Activated naive CD8-positive, alpha-beta T cell treated with anti-CD3 and anti-CD28 coated beads, Interleukin-2, amount 50 U/mL, for 24 hours (primary cell): ENCODE results near the gene PUM2.
"Not testable (repeated sequence)": the region's sequence is repeated elsewhere in the genome, so short reads cannot be mapped to it uniquely, and the experiment has no call there.

Experiments used
- ATAC-seq: fragments of 150-1000 bp; cut with Tn5 transposase; one replicate; pipeline ENCODE4 v1.10.0; 2021
- DNase-seq: peaks from one replicate; pipeline ENCODE4 v3.0.0; 2021
- H3K27ac Mint-ChIP-seq: one replicate; pipeline ENCODE4 v1.8.0; 2021; ENCODE audit warnings: mild to moderate bottlenecking, mixed read lengths
- H3K27me3 Mint-ChIP-seq: one replicate; pipeline ENCODE4 v1.8.0; 2021; ENCODE audit warnings: mixed read lengths
- H3K36me3 Mint-ChIP-seq: one replicate; pipeline ENCODE4 v1.8.0; 2021; ENCODE audit warnings: low read depth, mixed read lengths
- H3K4me1 Mint-ChIP-seq: one replicate; pipeline ENCODE4 v1.8.0; 2021; ENCODE audit warnings: mixed read lengths
- H3K4me3 Mint-ChIP-seq: one replicate; pipeline ENCODE4 v1.8.0; 2021; ENCODE audit warnings: mild to moderate bottlenecking, moderate library complexity, mixed read lengths
- H3K9me3 Mint-ChIP-seq: one replicate; pipeline ENCODE4 v1.8.0; 2021; ENCODE audit warnings: mixed read lengths

Gene PUM2

GRCh38 chr2:20254731-20255130 is 95.9 kb downstream of the PUM2 start:
- Mint-ChIP-seq H3K4me3 (no peak overlapping the region), H3K27ac (no peak overlapping the region), H3K4me1 (no peaks in the 10 kb centered on the region), H3K27me3 (no peaks in the 10 kb centered on the region), H3K36me3 (peaks cover 56% of the 10 kb centered on the region), H3K9me3 (no peaks in the 10 kb centered on the region)
- no peak for ATAC-seq
- DNase-seq, result no peak

- Mint-ChIP-seq H3K36me3 (peaks cover 68% of the 10 kb centered on the region), H3K27ac (no peak overlapping the region), H3K27me3 (no peaks in the 10 kb centered on the region), H3K4me1 (peaks cover 3% of the 10 kb centered on the region), H3K4me3 (no peak overlapping the region), H3K9me3 (peaks cover 4% of the 10 kb centered on the region)
- ATAC-seq (no peak), DNase-seq (no peak)
Observed at GRCh38 chr2:20250436-20250835, 100.2 kb downstream of the PUM2 start.

GRCh38 chr2:20249170-20249569 is 101.5 kb downstream of the PUM2 start:
- Mint-ChIP-seq H3K9me3 (peaks cover 4% of the 10 kb centered on the region), H3K27ac (peak overlapping the region; percentile 4), H3K4me3 (no peak overlapping the region), H3K4me1 (peaks cover 3% of the 10 kb centered on the region), H3K36me3 (peaks cover 57% of the 10 kb centered on the region), H3K27me3 (no peaks in the 10 kb centered on the region)
- DNase-seq, result no peak
- no peak for ATAC-seq

GRCh38 chr2:20247084-20247483 is 103.6 kb downstream of the PUM2 start:
- H3K36me3 Mint-ChIP-seq, result peaks cover 44% of the 10 kb centered on the region
- H3K4me1 Mint-ChIP-seq, result peaks cover 4% of the 10 kb centered on the region
- ATAC-seq (no peak), DNase-seq (no peak)
- H3K9me3 Mint-ChIP-seq, result peaks cover 4% of the 10 kb centered on the region
- no peak overlapping the region for H3K4me3 Mint-ChIP-seq
- no peaks in the 10 kb centered on the region for H3K27me3 Mint-ChIP-seq
- H3K27ac Mint-ChIP-seq, result no peak overlapping the region

GRCh38 chr2:20243637-20244036 is 107.0 kb downstream of the PUM2 start:
- not testable (repeated sequence) for H3K27ac Mint-ChIP-seq, DNase-seq, H3K4me1 Mint-ChIP-seq, H3K9me3 Mint-ChIP-seq, H3K4me3 Mint-ChIP-seq, ATAC-seq, H3K27me3 Mint-ChIP-seq
- H3K36me3 Mint-ChIP-seq, result peaks cover 17% of the 10 kb centered on the region

GRCh38 chr2:20242727-20243377 is 107.8 kb downstream of the PUM2 start:
- Mint-ChIP-seq H3K27ac (peak overlapping the region; percentile 34), H3K9me3 (no peaks in the 10 kb centered on the region), H3K4me3 (no peak overlapping the region), H3K36me3 (peaks cover 13% of the 10 kb centered on the region), H3K4me1 (peaks cover 2% of the 10 kb centered on the region), H3K27me3 (no peaks in the 10 kb centered on the region)
- ATAC-seq, result peak; percentile 41
- no peak for DNase-seq

GRCh38 chr2:20241973-20242726 is 108.5 kb downstream of the PUM2 start:
- Mint-ChIP-seq H3K9me3 (no peaks in the 10 kb centered on the region), H3K27ac (no peak overlapping the region), H3K4me3 (no peak overlapping the region), H3K4me1 (peaks cover 2% of the 10 kb centered on the region), H3K36me3 (peaks cover 7% of the 10 kb centered on the region), H3K27me3 (no peaks in the 10 kb centered on the region)
- peak; percentile 54 for DNase-seq
- ATAC-seq, result peak; percentile 45

GRCh38 chr2:20240291-20240690 is 110.4 kb downstream of the PUM2 start:
- not testable (repeated sequence) for H3K4me1 Mint-ChIP-seq, H3K4me3 Mint-ChIP-seq, H3K36me3 Mint-ChIP-seq, DNase-seq, H3K9me3 Mint-ChIP-seq, ATAC-seq, H3K27ac Mint-ChIP-seq
- peaks cover 10% of the 10 kb centered on the region for H3K27me3 Mint-ChIP-seq

GRCh38 chr2:20236496-20236895 is 114.1 kb downstream of the PUM2 start:
- no peak overlapping the region for H3K27ac Mint-ChIP-seq

GRCh38 chr2:20235655-20236305 is 114.9 kb downstream of the PUM2 start:
- DNase-seq (no peak), ATAC-seq (no peak)
- H3K9me3 Mint-ChIP-seq, result no peaks in the 10 kb centered on the region
- H3K27ac Mint-ChIP-seq, result no peak overlapping the region
- no peaks in the 10 kb centered on the region for H3K36me3 Mint-ChIP-seq
- H3K4me1 Mint-ChIP-seq, result no peaks in the 10 kb centered on the region
- no peak overlapping the region for H3K4me3 Mint-ChIP-seq
- H3K27me3 Mint-ChIP-seq, result peaks cover 14% of the 10 kb centered on the region

More at GRCh38 chr2:20236496-20236895, 114.1 kb downstream of the PUM2 start:
- Mint-ChIP-seq H3K9me3 (no peaks in the 10 kb centered on the region), H3K4me1 (no peaks in the 10 kb centered on the region), H3K27me3 (peaks cover 13% of the 10 kb centered on the region), H3K36me3 (no peaks in the 10 kb centered on the region), H3K4me3 (no peak overlapping the region)
- DNase-seq (no peak), ATAC-seq (no peak)

- not testable (repeated sequence) for H3K27ac Mint-ChIP-seq, ATAC-seq, H3K36me3 Mint-ChIP-seq, DNase-seq, H3K4me3 Mint-ChIP-seq, H3K4me1 Mint-ChIP-seq, H3K9me3 Mint-ChIP-seq
- peaks cover 18% of the 10 kb centered on the region for H3K27me3 Mint-ChIP-seq
Observed at GRCh38 chr2:20234597-20234996, 116.0 kb downstream of the PUM2 start.

- Mint-ChIP-seq H3K36me3 (no peaks in the 10 kb centered on the region), H3K4me1 (no peaks in the 10 kb centered on the region), H3K9me3 (no peaks in the 10 kb centered on the region), H3K4me3 (no peak overlapping the region), H3K27ac (no peak overlapping the region), H3K27me3 (peaks cover 25% of the 10 kb centered on the region)
- DNase-seq (no peak), ATAC-seq (no peak)
Observed at GRCh38 chr2:20232837-20233207, 117.8 kb downstream of the PUM2 start.

- DNase-seq, result no peak
- H3K9me3 Mint-ChIP-seq, result no peaks in the 10 kb centered on the region
- H3K4me3 Mint-ChIP-seq, result no peak overlapping the region
- no peak overlapping the region for H3K27ac Mint-ChIP-seq
- no peaks in the 10 kb centered on the region for H3K36me3 Mint-ChIP-seq
- peak; percentile 18 for ATAC-seq
- no peaks in the 10 kb centered on the region for H3K4me1 Mint-ChIP-seq
- peaks cover 32% of the 10 kb centered on the region for H3K27me3 Mint-ChIP-seq
Observed at GRCh38 chr2:20231598-20232026, 119.0 kb downstream of the PUM2 start.

GRCh38 chr2:20231159-20231558 is 119.5 kb downstream of the PUM2 start:
- DNase-seq, result no peak
- Mint-ChIP-seq H3K27ac (no peak overlapping the region), H3K27me3 (peaks cover 34% of the 10 kb centered on the region), H3K9me3 (no peaks in the 10 kb centered on the region), H3K36me3 (no peaks in the 10 kb centered on the region), H3K4me3 (no peak overlapping the region), H3K4me1 (peaks cover under 1% of the 10 kb centered on the region)
- no peak for ATAC-seq

- H3K9me3 Mint-ChIP-seq, result no peaks in the 10 kb centered on the region
- no peaks in the 10 kb centered on the region for H3K36me3 Mint-ChIP-seq
- ATAC-seq (no peak), DNase-seq (no peak)
- H3K4me1 Mint-ChIP-seq, result peaks cover 7% of the 10 kb centered on the region
- H3K27me3 Mint-ChIP-seq, result peaks cover 38% of the 10 kb centered on the region
- no peak overlapping the region for H3K4me3 Mint-ChIP-seq
- H3K27ac Mint-ChIP-seq, result no peak overlapping the region
Observed at GRCh38 chr2:20230114-20230425, 120.6 kb downstream of the PUM2 start.
